IPS DF 6.9 (cell line): ENCODE results near the gene PDZD2.
"Not testable (repeated sequence)": the region's sequence is repeated elsewhere in the genome, so short reads cannot be mapped to it uniquely, and the experiment has no call there.

Experiments used
- DNase-seq: peaks from one replicate; pipeline ENCODE4 v3.0.0-alpha.2; 2013; ENCODE audit warnings: low read depth, low spot score
- H3K27ac ChIP-seq: one replicate; pipeline ENCODE4 v1.5.1; 2013; ENCODE audit warnings: low read length, control low read depth
- H3K27me3 ChIP-seq: 2 replicates; pipeline ENCODE4 v1.6.1; 2013; ENCODE audit warnings: mild to moderate bottlenecking, low read length; ENCODE audit not compliant: control insufficient read depth, insufficient read depth
- H3K36me3 ChIP-seq: 2 replicates; pipeline ENCODE4 v1.6.1; 2013; ENCODE audit warnings: low read length; ENCODE audit not compliant: control insufficient read depth, insufficient read depth
- H3K4me1 ChIP-seq: 2 replicates; pipeline ENCODE4 v1.6.1; 2013; ENCODE audit warnings: low read length; ENCODE audit not compliant: control insufficient read depth, insufficient read depth
- H3K4me3 ChIP-seq: 2 replicates; pipeline ENCODE4 v1.5.1; 2013; ENCODE audit warnings: mild to moderate bottlenecking, low read length
- H3K9me3 ChIP-seq: 2 replicates; pipeline ENCODE4 v1.6.1; 2013; ENCODE audit warnings: low read length, inconsistent platforms; ENCODE audit not compliant: control insufficient read depth, insufficient read depth
- WGBS: extraction: QIAGEN DNeasy Blood & Tissue Kit; methylation state at CpG from one replicate; pipeline ENCODE4 v1.1.7; 2013; ENCODE audit warnings: mixed read lengths, missing lambda C conversion rate; ENCODE audit not compliant: insufficient read length, insufficient coverage; 5-methylcytosine and 5-hydroxymethylcytosine counted together

Gene PDZD2

DNA sequence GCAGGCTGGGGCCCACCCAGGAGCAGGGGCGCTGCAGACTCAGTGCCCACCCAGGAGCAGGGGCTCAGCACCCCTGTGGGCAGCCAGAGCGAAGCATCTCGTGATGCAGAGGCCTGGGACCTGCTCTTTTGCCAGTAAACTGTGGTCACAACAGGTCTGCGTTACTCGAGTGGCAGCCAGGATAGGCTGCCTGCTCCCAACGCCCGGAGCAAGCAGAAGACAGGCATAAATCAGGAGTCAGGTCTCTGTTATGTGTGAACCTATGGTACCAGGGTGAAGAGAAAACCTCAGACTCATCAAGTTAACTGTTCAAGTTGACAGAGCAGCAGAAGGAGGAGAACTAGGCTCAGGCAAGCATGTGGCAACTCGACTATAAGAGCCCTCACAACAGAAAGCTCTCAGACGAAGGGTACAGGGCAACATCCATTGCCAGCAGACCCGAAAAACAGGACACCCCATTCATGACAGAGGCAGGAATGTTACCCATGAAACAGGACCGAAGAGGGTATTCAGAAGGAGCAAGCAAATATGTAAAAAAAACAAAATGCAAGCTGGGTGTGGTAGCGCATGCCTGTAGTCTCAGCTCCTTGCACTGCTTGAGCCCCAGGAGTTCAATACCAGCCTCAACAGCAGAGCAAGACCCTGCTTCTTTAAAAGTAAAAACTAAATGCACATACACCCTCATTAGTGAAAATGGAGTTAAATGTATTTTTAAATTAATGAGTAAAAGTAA is 463.5 kb downstream of the PDZD2 start:
- Histone ChIP-seq H3K9me3 (no peaks in the 10 kb centered on the region), H3K4me1 (no peaks in the 10 kb centered on the region), H3K27ac (no peak overlapping the region), H3K36me3 (peaks cover 14% of the 10 kb centered on the region), H3K4me3 (no peak overlapping the region), H3K27me3 (no peaks in the 10 kb centered on the region)
- WGBS: no CpG with 5 or more reads among the region's 12 CpGs
- DNase-seq: no peak

GRCh38 chr5:32103521-32103920 is 464.6 kb downstream of the PDZD2 start:
- Histone ChIP-seq H3K4me3 (no peak overlapping the region), H3K27me3 (no peaks in the 10 kb centered on the region), H3K9me3 (no peaks in the 10 kb centered on the region), H3K36me3 (peaks cover 14% of the 10 kb centered on the region), H3K4me1 (no peaks in the 10 kb centered on the region), H3K27ac (no peak overlapping the region)
- no CpG with 5 or more reads among the region's 12 CpGs for WGBS
- no peak for DNase-seq

DNA sequence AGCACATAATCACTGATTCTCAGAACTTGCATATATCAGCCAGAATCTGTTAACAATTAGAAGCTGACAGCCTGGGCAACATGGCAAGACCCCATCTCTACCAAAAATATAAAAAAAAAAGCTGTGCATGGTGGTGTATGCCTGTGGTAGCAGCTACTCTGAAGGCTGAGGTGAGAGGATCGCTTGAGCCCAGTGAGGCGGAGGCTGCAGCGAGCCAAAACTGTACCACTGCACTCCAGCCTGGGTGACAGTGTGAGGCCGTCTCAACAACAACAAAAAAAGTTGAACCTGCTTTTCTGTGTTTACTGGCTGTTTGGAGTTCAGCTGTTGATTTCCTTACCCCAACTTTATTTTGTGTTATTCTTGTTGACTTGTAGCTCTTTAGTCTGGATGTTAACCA is 468.4 kb downstream of the PDZD2 start:
- no CpG with 5 or more reads among the region's 4 CpGs for WGBS
- no peak overlapping the region for H3K27ac ChIP-seq
- H3K36me3 ChIP-seq: peaks cover 8% of the 10 kb centered on the region; the same call in 1 of the 2 replicates
- no peak for DNase-seq
- no peaks in the 10 kb centered on the region for H3K4me1 ChIP-seq
- no peaks in the 10 kb centered on the region for H3K27me3 ChIP-seq
- no peaks in the 10 kb centered on the region for H3K9me3 ChIP-seq
- no peak overlapping the region for H3K4me3 ChIP-seq

GRCh38 chr5:32108167-32108566 is 469.2 kb downstream of the PDZD2 start:
- H3K9me3 ChIP-seq: no peaks in the 10 kb centered on the region
- WGBS: no CpG with 5 or more reads among the region's 4 CpGs
- no peak overlapping the region for H3K4me3 ChIP-seq
- H3K36me3 ChIP-seq: peaks cover 8% of the 10 kb centered on the region; the same call in 1 of the 2 replicates
- DNase-seq: no peak
- no peaks in the 10 kb centered on the region for H3K27me3 ChIP-seq
- H3K4me1 ChIP-seq: no peaks in the 10 kb centered on the region
- no peak overlapping the region for H3K27ac ChIP-seq

DNA sequence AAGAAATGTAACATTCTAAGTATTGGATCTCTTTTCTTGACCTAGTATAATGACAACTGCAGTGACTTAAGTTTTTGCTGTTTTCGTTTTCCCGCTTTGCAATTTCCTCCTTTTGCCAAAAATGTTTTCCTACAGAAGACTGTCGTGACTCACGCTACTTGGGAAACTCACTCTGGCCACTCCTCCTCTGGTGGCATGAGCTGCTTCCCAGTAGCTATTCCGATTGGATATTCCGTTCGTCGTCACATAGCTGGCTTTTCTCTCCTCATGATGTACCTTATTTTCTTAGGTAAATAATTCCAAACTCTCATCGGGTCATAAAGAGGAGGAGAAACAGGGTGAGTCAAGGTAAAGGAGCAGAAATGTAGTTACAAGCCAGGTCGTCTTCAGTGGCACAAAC is 470.3 kb downstream of the PDZD2 start:
- Histone ChIP-seq H3K4me3 (no peak overlapping the region), H3K36me3 (peaks cover 8% of the 10 kb centered on the region; the same call in 1 of the 2 replicates), H3K9me3 (no peaks in the 10 kb centered on the region), H3K4me1 (no peaks in the 10 kb centered on the region), H3K27ac (no peak overlapping the region), H3K27me3 (no peaks in the 10 kb centered on the region)
- DNase-seq: no peak
- WGBS: no CpG with 5 or more reads among the region's 10 CpGs

DNA sequence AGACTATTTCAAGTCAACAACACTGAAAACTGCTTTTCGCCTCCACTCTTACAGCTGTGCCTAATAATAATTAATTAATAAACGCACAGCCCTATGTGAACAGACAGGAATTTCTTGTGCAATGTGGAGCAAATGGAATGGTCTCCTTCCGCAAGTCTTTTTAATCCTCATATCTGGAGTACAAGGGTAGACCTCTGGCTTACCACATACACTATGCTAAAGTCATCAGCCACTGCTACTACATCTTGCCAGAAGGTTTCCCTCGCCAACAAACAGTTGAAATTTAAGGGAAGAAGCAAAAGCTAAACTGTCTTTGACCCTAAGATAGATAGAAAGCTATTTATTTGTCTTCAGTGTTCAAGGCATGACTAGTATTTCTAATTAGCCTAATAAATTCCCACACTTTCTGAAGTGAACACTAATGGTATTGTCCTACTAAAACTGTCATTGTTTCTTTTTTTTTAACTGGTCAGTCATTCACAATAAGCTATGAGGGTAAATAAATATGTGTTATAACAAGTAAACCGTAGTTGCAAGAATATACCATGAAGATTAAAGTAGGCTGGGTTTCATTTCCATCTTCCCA is 471.3 kb downstream of the PDZD2 start:
- H3K27me3 ChIP-seq: no peaks in the 10 kb centered on the region
- no peak for DNase-seq
- H3K36me3 ChIP-seq: peaks cover 8% of the 10 kb centered on the region; the same call in 1 of the 2 replicates
- H3K4me3 ChIP-seq: no peak overlapping the region
- no peaks in the 10 kb centered on the region for H3K9me3 ChIP-seq
- no CpG with 5 or more reads among the region's 5 CpGs for WGBS
- H3K27ac ChIP-seq: no peak overlapping the region
- H3K4me1 ChIP-seq: no peaks in the 10 kb centered on the region

DNA sequence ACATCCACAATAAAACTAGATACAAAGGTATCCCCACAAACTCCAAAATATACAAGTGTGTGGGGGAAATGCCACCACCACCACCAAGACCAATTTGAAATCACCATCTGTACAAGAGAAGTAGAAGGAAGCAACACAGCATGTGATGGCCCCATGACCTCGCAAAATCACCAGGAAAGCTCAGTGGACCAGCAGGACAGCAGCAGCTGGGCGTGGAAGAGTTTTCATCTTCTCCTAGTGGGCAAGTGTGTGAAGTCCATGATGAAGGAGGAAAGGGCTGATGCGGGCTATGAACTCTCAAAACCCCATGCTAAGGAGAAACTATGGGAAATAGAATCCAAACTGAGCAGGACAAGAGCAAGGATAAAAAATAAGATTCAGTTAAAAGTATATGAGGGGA is 477.1 kb downstream of the PDZD2 start:
- no peak overlapping the region for H3K27ac ChIP-seq
- H3K9me3 ChIP-seq: no peaks in the 10 kb centered on the region
- H3K27me3 ChIP-seq: no peaks in the 10 kb centered on the region
- no peak overlapping the region for H3K4me3 ChIP-seq
- no peaks in the 10 kb centered on the region for H3K4me1 ChIP-seq
- no CpG with 5 or more reads among the region's 3 CpGs for whole genome bisulfite sequencing
- no peaks in the 10 kb centered on the region; the same call in 1 of the 2 replicates for H3K36me3 ChIP-seq
- DNase-seq: no peak

GRCh38 chr5:32116574-32117313 is 477.8 kb downstream of the PDZD2 start:
- H3K4me3 ChIP-seq: no peak overlapping the region
- H3K9me3 ChIP-seq: no peaks in the 10 kb centered on the region
- H3K27ac ChIP-seq: no peak overlapping the region
- WGBS: no CpG with 5 or more reads among the region's 4 CpGs
- no peak for DNase-seq
- no peaks in the 10 kb centered on the region for H3K4me1 ChIP-seq
- H3K36me3 ChIP-seq: no peaks in the 10 kb centered on the region
- no peaks in the 10 kb centered on the region for H3K27me3 ChIP-seq

- not testable (repeated sequence) for DNase-seq, H3K27ac ChIP-seq, H3K27me3 ChIP-seq, H3K4me3 ChIP-seq, H3K4me1 ChIP-seq, H3K36me3 ChIP-seq, H3K9me3 ChIP-seq
- no CpG with 5 or more reads among the region's 8 CpGs for WGBS
These were observed 480.0 kb downstream of the PDZD2 start for GRCh38 chr5:32118922-32119321.

GRCh38 chr5:32123058-32123805 is 484.3 kb downstream of the PDZD2 start:
- Histone ChIP-seq H3K27me3 (no peaks in the 10 kb centered on the region), H3K4me1 (no peaks in the 10 kb centered on the region), H3K4me3 (no peak overlapping the region), H3K27ac (no peak overlapping the region), H3K36me3 (peaks cover 3% of the 10 kb centered on the region; the same call in 1 of the 2 replicates), H3K9me3 (no peaks in the 10 kb centered on the region; the same call in 1 of the 2 replicates)
- no CpG with 5 or more reads among the region's 8 CpGs for WGBS
- no peak for DNase-seq
